Esophagus (tissue), 2 donors: Measurements from ENCODE around the gene ICA1. TPM values are rescaled to one million over a fixed set of nuclear protein-coding genes. Genes with fewer than 3 reads are reported as not detected.
"Not testable (repeated sequence)": the region's sequence is repeated elsewhere in the genome, so short reads cannot be mapped to it uniquely, and the experiment has no call there.

Source experiments
- H3K27ac ChIP-seq, 2 donors: one replicate each; pipeline ENCODE4 v1.5.1; 2013; ENCODE audit warnings: low read depth in 2 of 2, mild to moderate bottlenecking in 2 of 2, inconsistent platforms in 1 of 2, low read length in 1 of 2, moderate library complexity in 1 of 2
- H3K27me3 ChIP-seq, 2 donors: one replicate each; pipeline ENCODE4 v1.6.1; 2013; ENCODE audit warnings: low read length in 2 of 2, control low read depth in 1 of 2, mild to moderate bottlenecking in 1 of 2; ENCODE audit not compliant: insufficient read depth in 2 of 2, control insufficient read depth in 1 of 2
- H3K36me3 ChIP-seq, 2 donors: one replicate each; pipeline ENCODE4 v1.6.1; 2013; ENCODE audit warnings: low read length in 1 of 2; ENCODE audit not compliant: control insufficient read depth in 2 of 2, insufficient read depth in 2 of 2
- H3K4me1 ChIP-seq, 2 donors: one replicate each; pipeline ENCODE4 v1.6.1; 2013; ENCODE audit warnings: low read length in 1 of 2; ENCODE audit not compliant: control insufficient read depth in 2 of 2, insufficient read depth in 2 of 2
- H3K4me3 ChIP-seq, 2 donors: one replicate each; pipeline ENCODE4 v1.5.1; 2013; ENCODE audit warnings: low read length in 2 of 2, mild to moderate bottlenecking in 2 of 2, low read depth in 1 of 2, moderate library complexity in 1 of 2
- H3K9me3 ChIP-seq, 2 donors: one replicate each; pipeline ENCODE4 v1.6.1; 2013; ENCODE audit warnings: mild to moderate bottlenecking in 2 of 2, low read depth in 1 of 2, low read length in 1 of 2, moderate library complexity in 1 of 2; ENCODE audit not compliant: control insufficient read depth in 2 of 2, insufficient read depth in 1 of 2
- WGBS, 2 donors: extraction: QIAGEN DNeasy Blood & Tissue Kit; methylation state at CpG; one replicate each; pipeline ENCODE4 v1.1.7; 2013; 5-methylcytosine and 5-hydroxymethylcytosine counted together
- polyA plus RNA-seq, 2 donors: library from polyadenylated mRNA; stranded (reverse); fragments of 200-250 nt; gene quantifications; one replicate each; pipeline ENCODE4 v1.2.3, GENCODE V29; 2013
- donor health status: healthy with polysubstance abuse.
- donor health status: Bipolar disorder and iron deficiency.

The ICA1 gene
- polyA plus RNA-seq, 2 donors = 10.7 to 11.3 TPM

DNA sequence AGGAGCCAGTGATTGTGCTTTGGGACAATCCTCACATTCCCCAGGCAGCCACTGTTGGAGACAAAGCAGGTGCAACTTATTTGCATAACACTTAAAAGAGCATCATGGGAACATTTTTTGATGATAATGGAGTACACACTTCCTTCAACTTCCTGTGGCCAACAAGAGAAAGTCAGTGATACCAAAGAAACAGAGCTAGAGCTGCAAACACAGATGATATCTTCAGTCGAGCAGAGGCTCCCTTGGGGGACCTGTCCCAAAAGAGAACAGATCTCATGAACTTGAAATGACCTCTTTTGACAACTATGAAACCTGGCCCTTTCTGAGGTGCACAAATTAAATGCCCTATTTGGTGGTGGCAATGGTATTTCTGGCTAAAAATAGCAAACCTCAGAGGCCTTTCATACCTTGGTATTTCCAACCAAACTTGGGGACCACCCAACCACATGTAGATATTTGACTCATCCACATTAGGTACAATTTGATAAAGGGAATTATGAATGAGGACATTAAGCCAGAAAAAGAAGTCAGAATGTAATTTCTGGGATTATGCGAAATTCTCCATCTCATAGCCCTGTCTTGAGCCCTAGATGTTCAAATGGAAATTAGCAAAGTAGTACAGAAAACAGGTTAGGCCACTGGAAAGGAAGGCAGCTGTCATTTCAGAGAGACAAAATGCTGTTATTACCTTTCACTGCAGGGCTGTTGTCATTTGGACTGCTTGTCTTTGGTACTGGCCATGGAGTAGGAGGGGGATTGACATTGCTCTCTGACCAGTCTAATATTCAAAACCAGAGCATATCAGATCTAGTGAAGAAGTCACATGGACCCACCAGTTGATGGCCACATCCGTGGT, 146.2 kb downstream of the ICA1 start:
- Histone ChIP-seq H3K27me3 (no peaks in the 10 kb centered on the region), H3K27ac (no peak overlapping the region), H3K36me3 (no peaks in the 10 kb centered on the region), H3K4me3 (no peak overlapping the region), H3K9me3 (peaks cover 0 to 2% of the 10 kb centered on the region in 2 donors), H3K4me1 (no peaks in the 10 kb centered on the region)
- 82 to 84% methylated on average over 3 of the region's 3 CpGs for WGBS, 2 donors

- H3K36me3 ChIP-seq = no peaks in the 10 kb centered on the region
- H3K27me3 ChIP-seq = no peaks in the 10 kb centered on the region
- H3K9me3 ChIP-seq = peaks cover 0 to 2% of the 10 kb centered on the region in 2 donors
- no peak overlapping the region for H3K4me3 ChIP-seq
- no peak overlapping the region for H3K27ac ChIP-seq
- 82 to 92% methylated on average over 4 of the region's 4 CpGs for WGBS, 2 donors
- H3K4me1 ChIP-seq = no peaks in the 10 kb centered on the region
Observed at GRCh38 chr7:8114175-8114574, 147.8 kb downstream of the ICA1 start.

GRCh38 chr7:8113184-8113583, 148.8 kb downstream of the ICA1 start:
- no peaks in the 10 kb centered on the region for H3K27me3 ChIP-seq
- no peak overlapping the region for H3K4me3 ChIP-seq
- no peak overlapping the region for H3K27ac ChIP-seq
- peaks cover 0 to 2% of the 10 kb centered on the region in 2 donors for H3K9me3 ChIP-seq
- 84 to 90% methylated on average over 3 of the region's 3 CpGs for WGBS, 2 donors
- no peaks in the 10 kb centered on the region for H3K36me3 ChIP-seq
- no peaks in the 10 kb centered on the region for H3K4me1 ChIP-seq

GRCh38 chr7:8112685-8113084, 149.3 kb downstream of the ICA1 start:
- Histone ChIP-seq H3K4me1 (no peaks in the 10 kb centered on the region), H3K27ac (no peak overlapping the region), H3K27me3 (no peaks in the 10 kb centered on the region), H3K9me3 (peaks cover 0 to 2% of the 10 kb centered on the region in 2 donors), H3K36me3 (no peaks in the 10 kb centered on the region), H3K4me3 (no peak overlapping the region)
- 93 to 97% methylated on average over 2 of the region's 2 CpGs for WGBS, 2 donors

GRCh38 chr7:8111282-8111960, 150.5 kb downstream of the ICA1 start:
- WGBS, 2 donors = 67 to 78% methylated on average over 10 to 11 of the region's 11 CpGs

GRCh38 chr7:8109196-8110022, 152.6 kb downstream of the ICA1 start:
- peaks cover 0 to 2% of the 10 kb centered on the region in 2 donors for H3K9me3 ChIP-seq
- H3K27ac ChIP-seq = no peak overlapping the region
- no peaks in the 10 kb centered on the region for H3K36me3 ChIP-seq
- no peak overlapping the region for H3K4me3 ChIP-seq
- H3K27me3 ChIP-seq = no peaks in the 10 kb centered on the region
- 70 to 77% methylated on average over 4 of the region's 4 CpGs for WGBS, 2 donors
- H3K4me1 ChIP-seq = no peaks in the 10 kb centered on the region

More at GRCh38 chr7:8111282-8111960, 150.5 kb downstream of the ICA1 start:
- H3K27ac ChIP-seq = no peak overlapping the region
- H3K27me3 ChIP-seq = no peaks in the 10 kb centered on the region
- H3K4me1 ChIP-seq = no peaks in the 10 kb centered on the region
- peaks cover 0 to 2% of the 10 kb centered on the region in 2 donors for H3K9me3 ChIP-seq
- no peak overlapping the region for H3K4me3 ChIP-seq
- no peaks in the 10 kb centered on the region for H3K36me3 ChIP-seq

DNA sequence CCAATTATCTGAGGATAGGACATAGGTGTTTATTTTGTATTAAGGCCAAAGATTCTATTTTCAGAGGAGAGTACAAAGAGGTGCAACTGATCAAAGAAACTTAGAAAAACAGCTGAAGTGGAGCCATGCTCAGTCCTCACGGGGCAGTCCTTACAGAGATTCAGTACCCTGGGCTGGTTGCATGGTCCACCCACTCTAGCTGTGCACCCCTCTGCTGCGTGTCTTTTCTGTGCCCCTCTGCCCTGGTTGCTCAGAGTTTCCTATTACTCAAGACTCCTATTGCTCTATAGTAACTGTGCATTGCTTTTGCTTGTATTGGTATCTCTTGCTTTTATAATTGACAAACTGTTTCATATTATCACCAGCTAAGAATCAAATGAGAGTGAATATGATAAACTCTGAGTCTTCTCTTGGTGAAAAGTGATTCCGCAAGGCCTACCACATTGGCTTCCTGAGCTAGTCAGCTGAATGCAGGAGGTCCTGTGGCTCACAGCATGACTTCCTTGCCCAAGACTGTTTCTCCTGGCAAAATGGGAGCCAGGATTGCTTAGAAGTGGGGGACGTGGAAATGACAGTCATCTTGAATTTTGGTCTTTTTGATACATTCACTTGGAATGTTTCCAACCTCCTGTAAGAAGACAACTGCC, 156.4 kb downstream of the ICA1 start:
- Histone ChIP-seq H3K27ac (no peak overlapping the region), H3K4me1 (no peaks in the 10 kb centered on the region), H3K36me3 (no peaks in the 10 kb centered on the region), H3K9me3 (no peaks in the 10 kb centered on the region), H3K4me3 (no peak overlapping the region), H3K27me3 (no peaks in the 10 kb centered on the region)
- 42 to 62% methylated on average over 4 of the region's 4 CpGs for WGBS, 2 donors

- Histone ChIP-seq H3K27me3 (no peaks in the 10 kb centered on the region), H3K36me3 (no peaks in the 10 kb centered on the region), H3K27ac (no peak overlapping the region), H3K4me1 (no peaks in the 10 kb centered on the region), H3K4me3 (no peak overlapping the region), H3K9me3 (no peaks in the 10 kb centered on the region)
- 84 to 86% methylated on average over 9 of the region's 9 CpGs for WGBS, 2 donors
Observed at GRCh38 chr7:8103282-8103681, 158.7 kb downstream of the ICA1 start.

DNA sequence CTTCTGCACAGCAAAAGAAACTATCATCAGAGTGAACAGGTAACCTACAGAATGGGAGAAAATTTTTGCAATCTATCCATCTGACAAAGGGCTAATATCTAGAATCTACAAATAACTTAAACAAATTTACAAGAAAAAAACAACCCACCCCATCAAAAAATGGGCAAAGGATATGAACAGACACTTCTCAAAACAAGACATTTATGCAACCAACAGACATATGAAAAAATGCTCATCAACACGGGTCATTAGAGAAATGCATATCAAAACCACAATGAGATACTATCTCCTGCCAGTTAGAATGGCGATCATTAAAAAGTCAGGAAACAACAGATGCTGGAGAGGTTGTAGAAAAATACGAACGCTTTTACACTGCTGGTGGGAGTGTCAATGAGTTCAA, 160.7 kb downstream of the ICA1 start:
- H3K4me1 ChIP-seq, H3K36me3 ChIP-seq, H3K27me3 ChIP-seq, H3K4me3 ChIP-seq, H3K9me3 ChIP-seq, H3K27ac ChIP-seq: not testable (repeated sequence)
- 91 to 92% methylated on average over 4 of the region's 4 CpGs for WGBS, 2 donors
